H1 (cell line): ENCODE measurements around the gene TEX14. TPM values are rescaled to one million over a fixed set of nuclear protein-coding genes. Genes with fewer than 3 reads are reported as not detected.

Source experiments
- CTCF ChIA-PET: fragments of 300-600 bp; sonication (Branson Sonifier 250); formaldehyde crosslinking; loops from one replicate; lab custom pipeline; 2021; ENCODE audit not compliant: partially characterized antibody; lab: Charles Lee
- POLR2A ChIA-PET: fragments of 300-600 bp; sonication (Branson Sonifier 250); formaldehyde crosslinking; loops from one replicate; lab custom pipeline; 2021; ENCODE audit warnings: inconsistent platforms; ENCODE audit not compliant: partially characterized antibody; lab: Charles Lee
- DNase-seq, 2 experiments: peaks; one replicate each; pipeline versions ENCODE4 v3.0.0 to v3.0.0-alpha.2; 2010 to 2022; ENCODE audit warnings: low spot score in 2 of 2, low read depth in 1 of 2, mixed read lengths in 1 of 2
- FAIRE-seq: peaks from 2 replicates; lab custom pipeline; 2011; peaks lifted over from hg19 to GRCh38; lab: Jason Lieb, UNC
- H2AFZ ChIP-seq: 2 replicates; pipeline ENCODE4 v1.8.1; 2012; ENCODE audit warnings: low read length, inconsistent platforms
- H2AK5ac ChIP-seq: 2 replicates; pipeline ENCODE4 v1.6.1; 2013; ENCODE audit warnings: low read depth, low read length
- H2BK120ac ChIP-seq: replicated peaks from 2 replicates; pipeline ENCODE3; 2013; ENCODE audit warnings: low read depth, low read length, inconsistent platforms
- H2BK12ac ChIP-seq: 2 replicates; pipeline ENCODE4 v1.6.1; 2013; ENCODE audit warnings: low read depth, low read length
- H2BK15ac ChIP-seq: 2 replicates; pipeline ENCODE4 v1.6.1; 2013; ENCODE audit warnings: low read length
- H2BK20ac ChIP-seq: 2 replicates; pipeline ENCODE4 v1.6.1; 2013; ENCODE audit warnings: low read length
- H2BK5ac ChIP-seq: 2 replicates; pipeline ENCODE4 v1.6.1; 2013; ENCODE audit warnings: low read depth, low read length
- H3K14ac ChIP-seq: 2 replicates; pipeline ENCODE4 v1.6.1; 2013; ENCODE audit warnings: inconsistent platforms; ENCODE audit not compliant: insufficient read length
- H3K18ac ChIP-seq: 2 replicates; pipeline ENCODE4 v1.6.1; 2013; ENCODE audit warnings: low read length; ENCODE audit errors: extremely low read depth
- H3K23ac ChIP-seq: 2 replicates; pipeline ENCODE4 v1.6.1; 2013; ENCODE audit warnings: inconsistent platforms; ENCODE audit not compliant: insufficient read length
- H3K23me2 ChIP-seq: 2 replicates; pipeline ENCODE4 v1.6.1; 2013; ENCODE audit warnings: low read depth, low read length
- H3K27ac ChIP-seq: 2 replicates; pipeline ENCODE4 v1.6.1; 2011; ENCODE audit warnings: low read depth, low read length, inconsistent platforms
- H3K27me3 ChIP-seq, 4 experiments: replicated peaks in 1 of 4; 1 replicate in 1 of 4; 2 replicates in 3 of 4; pipeline versions ENCODE4 v1.6.1 to v1.8.1; 2011 to 2013; ENCODE audit warnings: low read length in 3 of 4, mild to moderate bottlenecking in 3 of 4, inconsistent platforms in 2 of 4, mixed read lengths in 2 of 4, moderate library complexity in 1 of 4; ENCODE audit not compliant: control insufficient read depth in 3 of 4, insufficient read depth in 3 of 4; ENCODE audit errors: extremely low read depth in 1 of 4
- H3K36me3 ChIP-seq, 4 experiments: 2 replicates each; pipeline versions ENCODE4 v1.6.1 to v1.8.1; 2011 to 2013; ENCODE audit warnings: mild to moderate bottlenecking in 4 of 4, low read length in 3 of 4, moderate library complexity in 2 of 4, control low read depth in 1 of 4, inconsistent platforms in 1 of 4; ENCODE audit not compliant: insufficient read depth in 4 of 4, control insufficient read depth in 2 of 4
- H3K4ac ChIP-seq: replicated peaks from 2 replicates; pipeline ENCODE3; 2013; ENCODE audit warnings: low read length, low read depth, mixed read lengths, inconsistent platforms; ENCODE audit not compliant: insufficient read length
- H3K4me1 ChIP-seq, 4 experiments: replicated peaks in 1 of 4; 1 replicate in 1 of 4; 2 replicates in 3 of 4; pipeline versions ENCODE4 v1.6.1 to v1.8.1; 2011 to 2013; ENCODE audit warnings: low read length in 3 of 4, inconsistent platforms in 2 of 4, mixed read lengths in 1 of 4; ENCODE audit not compliant: insufficient read depth in 4 of 4, control insufficient read depth in 3 of 4
- H3K4me2 ChIP-seq, 2 experiments: 2 replicates each; pipeline versions ENCODE4 v1.6.1 to v1.8.1; 2011 to 2013; ENCODE audit warnings: low read depth in 2 of 2, low read length in 2 of 2, control low read depth in 1 of 2, inconsistent platforms in 1 of 2, mild to moderate bottlenecking in 1 of 2; ENCODE audit not compliant: insufficient read depth in 1 of 2
- H3K4me3 ChIP-seq, 4 experiments: fragments of 200-600, 300-600 bp in 1 of 4; sonication (generic), shearing (Covaris generic), sonication (Bioruptor Twin) in 1 of 4; 2 replicates each; pipeline versions ENCODE4 v1.5.1 to v1.8.1; 2011 to 2016; ENCODE audit warnings: low read length in 4 of 4, low read depth in 3 of 4, control low read depth in 2 of 4, inconsistent platforms in 2 of 4, mild to moderate bottlenecking in 2 of 4, mixed read lengths in 1 of 4, moderate library complexity in 1 of 4; ENCODE audit not compliant: insufficient read depth in 2 of 4; ENCODE audit errors: extremely low read depth in 1 of 4
- H3K56ac ChIP-seq: replicated peaks from 2 replicates; pipeline ENCODE3; 2013; ENCODE audit warnings: low read depth, mild to moderate bottlenecking, mixed read lengths, low read length, inconsistent platforms; ENCODE audit not compliant: insufficient read length
- H3K79me1 ChIP-seq: 2 replicates; pipeline ENCODE4 v1.6.1; 2013; ENCODE audit warnings: low read depth, low read length, control low read depth
- H3K79me2 ChIP-seq, 2 experiments: 2 replicates each; pipeline versions ENCODE4 v1.6.1 to v1.8.1; 2012 to 2013; ENCODE audit warnings: low read length in 2 of 2, mild to moderate bottlenecking in 2 of 2, inconsistent platforms in 1 of 2; ENCODE audit not compliant: insufficient read depth in 2 of 2, control insufficient read depth in 1 of 2
- H3K9ac ChIP-seq, 4 experiments: replicated peaks in 1 of 4; 1 replicate in 1 of 4; 2 replicates in 3 of 4; pipeline versions ENCODE4 v1.6.1 to v1.8.1; 2011 to 2013; ENCODE audit warnings: low read depth in 3 of 4, low read length in 3 of 4, control low read depth in 2 of 4, mild to moderate bottlenecking in 2 of 4, moderate library complexity in 2 of 4, inconsistent platforms in 1 of 4; ENCODE audit errors: extremely low read depth in 1 of 4
- H3K9me3 ChIP-seq, 2 experiments: 2 replicates each; pipeline versions ENCODE4 v1.6.1 to v1.8.1; 2012 to 2013; ENCODE audit warnings: mild to moderate bottlenecking in 2 of 2, moderate library complexity in 2 of 2, control low read depth in 1 of 2, inconsistent platforms in 1 of 2, low read depth in 1 of 2, low read length in 1 of 2, mixed read lengths in 1 of 2; ENCODE audit not compliant: insufficient read depth in 2 of 2
- H4K20me1 ChIP-seq, 2 experiments: replicated peaks in 1 of 2; 2 replicates each; pipeline versions ENCODE3 to v1.8.1; 2011 to 2013; ENCODE audit warnings: inconsistent platforms in 2 of 2, low read length in 2 of 2, mild to moderate bottlenecking in 1 of 2; ENCODE audit not compliant: insufficient read depth in 2 of 2, control insufficient read depth in 1 of 2
- H4K5ac ChIP-seq: 2 replicates; pipeline ENCODE4 v1.6.1; 2013; ENCODE audit warnings: low read length, low read depth, mixed read lengths, inconsistent platforms; ENCODE audit not compliant: insufficient read length
- H4K8ac ChIP-seq: 2 replicates; pipeline ENCODE4 v1.8.0; 2013; ENCODE audit warnings: mild to moderate bottlenecking, moderate library complexity, low read length, inconsistent platforms; ENCODE audit not compliant: insufficient read depth; ENCODE audit errors: extremely low read depth
- H4K91ac ChIP-seq: replicated peaks from 2 replicates; pipeline ENCODE3; 2013; ENCODE audit warnings: low read length, mixed read lengths, inconsistent platforms; ENCODE audit not compliant: insufficient read length
- ASH2L ChIP-seq: fragments of 200-600, 300-600 bp; sonication (generic); IDR thresholded peaks from one replicate; pipeline ENCODE4 v1.7.1; 2017; ENCODE audit warnings: low read length
- BCL11A ChIP-seq, 2 experiments: IDR thresholded peaks; one replicate each; pipeline ENCODE4 v1.6.1; 2011; ENCODE audit warnings: low read depth in 2 of 2, low read length in 2 of 2, mild to moderate bottlenecking in 2 of 2
- CBX8 ChIP-seq: fragments of 300-800, 300-1000 bp; sonication (generic); IDR thresholded peaks from 2 replicates; pipeline ENCODE4 v1.7.1; 2016; ENCODE audit warnings: low read depth, low read length, borderline replicate concordance
- CHD1 ChIP-seq: IDR thresholded peaks from 2 replicates; pipeline ENCODE4 v1.6.1; 2012; ENCODE audit warnings: low read depth, low read length, improper control_type of control experiment
- CHD2 ChIP-seq: IDR thresholded peaks from 2 replicates; pipeline ENCODE4 v1.6.1; 2012; ENCODE audit warnings: low read length, improper control_type of control experiment
- CREB1 ChIP-seq: IDR thresholded peaks from 2 replicates; pipeline ENCODE4 v1.6.1; 2012; ENCODE audit warnings: inconsistent platforms
- EGR1 ChIP-seq: IDR thresholded peaks from 2 replicates; pipeline ENCODE4 v1.6.1; 2011; ENCODE audit warnings: low read depth, low read length, borderline replicate concordance
- GTF2F1 ChIP-seq: IDR thresholded peaks from 2 replicates; pipeline ENCODE4 v1.6.1; 2012; ENCODE audit warnings: low read depth, low read length, improper control_type of control experiment, borderline replicate concordance
- JUND ChIP-seq: IDR thresholded peaks from 2 replicates; pipeline ENCODE4 v1.6.1; 2011; ENCODE audit warnings: mild to moderate bottlenecking, improper control_type of control experiment, low read length
- RNF2 ChIP-seq: fragments of 200-900, 300-1000 bp; sonication (generic); IDR thresholded peaks from 2 replicates; pipeline ENCODE4 v1.7.1; 2016; ENCODE audit warnings: borderline replicate concordance, low read depth, mild to moderate bottlenecking, antibody characterized with exemption, low read length; ENCODE audit not compliant: poor library complexity, severe bottlenecking; ENCODE audit errors: missing control alignments
- SAP30 ChIP-seq: fragments of 300-600 bp; sonication (generic); IDR thresholded peaks from 2 replicates; pipeline ENCODE4 v1.7.1; 2012; ENCODE audit warnings: low read length, moderate library complexity, mild to moderate bottlenecking, inconsistent platforms; ENCODE audit not compliant: insufficient read depth, insufficient replicate concordance
- SP1 ChIP-seq: IDR thresholded peaks from 2 replicates; pipeline ENCODE4 v1.6.1; 2011; ENCODE audit warnings: low read depth, low read length
- TEAD4 ChIP-seq: IDR thresholded peaks from 2 replicates; pipeline ENCODE4 v1.6.1; 2012; ENCODE audit warnings: low read depth, low read length, inconsistent platforms, mixed read lengths
- WGBS, 2 experiments: shearing (Covaris generic) in 1 of 2; methylation state at CpG; one replicate each; pipeline versions ENCODE4 v1.1.6 to v1.1.7; 2013 to 2015; ENCODE audit warnings: low lambda C conversion rate in 2 of 2, mixed read lengths in 2 of 2, inconsistent platforms in 1 of 2, low coverage in 1 of 2, missing lambda C conversion rate in 1 of 2; ENCODE audit not compliant: insufficient replicate concordance in 2 of 2, insufficient coverage in 1 of 2, insufficient read length in 1 of 2; ENCODE audit errors: extremely low coverage in 1 of 2, missing lambda C conversion rate in 1 of 2; 5-methylcytosine and 5-hydroxymethylcytosine counted together
- polyA plus RNA-seq, 7 experiments: library from polyadenylated mRNA; depleted of rRNA in 3 of 7; stranded (reverse) in 5 of 7; unstranded in 2 of 7; fragments of >200 nt in 5 of 7; fragments of 200-250 nt in 2 of 7; gene quantifications; 1 replicate in 5 of 7; 2 replicates in 1 of 7; 4 replicates in 1 of 7; pipeline versions ENCODE4 v1.2.1 to v1.2.3, GENCODE V29; 2011 to 2013; ENCODE audit warnings: missing spikeins in 2 of 7, mixed read lengths in 2 of 7
- total RNA-seq: library from RNA; stranded (reverse); fragmentation: NEBNext Ultra II Directional; extraction: Animal tissue kit (Norgen Biotek cat#: 25700); gene quantifications from 2 replicates; pipeline ENCODE4 v1.2.1, GENCODE V29; 2021

TEX14 gene
- total and polyA plus RNA-seq, 2 of the 8 experiments (the other 6 are each of a cell fraction or from before 2014, with no cell fraction given): 0.83 to 2.5 TPM

- Histone ChIP-seq H3K18ac (no peak overlapping the region), H2BK20ac (no peak overlapping the region), H3K4me3 (no peak overlapping the region), H2BK12ac (no peak overlapping the region), H3K79me1 (no peaks in the 10 kb centered on the region), H3K27me3 (no peaks in the 10 kb centered on the region), H3K23me2 (no peaks in the 10 kb centered on the region), H3K14ac (no peak overlapping the region), H2AFZ (no peak overlapping the region), H3K56ac (no peak overlapping the region), H2BK120ac (no peak overlapping the region), H4K8ac (no peak overlapping the region), H4K91ac (no peak overlapping the region), H2BK5ac (no peak overlapping the region), H3K4ac (no peak overlapping the region), H4K20me1 (no peaks in the 10 kb centered on the region), H3K36me3 (no peaks in the 10 kb centered on the region), H2AK5ac (no peak overlapping the region), H3K9me3 (no peaks in the 10 kb centered on the region), H3K23ac (no peak overlapping the region), H3K9ac (no peak overlapping the region), H3K4me1 (peaks cover 0 to 2% (median 0%) of the 10 kb centered on the region in 4 experiments; a peak in 1 of 7 replicates), H3K27ac (no peak overlapping the region), H3K79me2 (no peaks in the 10 kb centered on the region), H3K4me2 (no peak overlapping the region), H2BK15ac (no peak overlapping the region), H4K5ac (no peak overlapping the region)
- DNase-seq (no peak), FAIRE-seq (no peak)
- ChIA-PET CTCF (interaction anchor here (0.6 to 2.4 kb wide), 6 partner anchors 10 to 77 kb away, joined by 3 to 6 read pairs (median 3); no protein-coding TSS in a partner anchor), POLR2A (interaction anchor here (1.4 to 9.0 kb wide), 2 partner anchors 14 to 15 kb away, joined by 3 to 73 read pairs; no protein-coding TSS in a partner anchor)
- 81% methylated on average over 5 of the region's 5 CpGs; no CpG with 5 or more reads in 1 of the 2 experiments for WGBS, 2 experiments
- no peak for TF ChIP-seq BCL11A (IDR thresholded peaks at IDR 0.05; ENCODE audit: low read depth in 2 of 2, low read length in 2 of 2)
- TF ChIP-seq RNF2: no peak
- no peak for TF ChIP-seq EGR1
- TF ChIP-seq CHD1: no peak
- no peak for TF ChIP-seq CHD2
- TF ChIP-seq SAP30: no peak
- no peak for TF ChIP-seq GTF2F1
- no peak for TF ChIP-seq ASH2L
- TF ChIP-seq CBX8: no peak
- TF ChIP-seq TEAD4: no peak
- no peak for TF ChIP-seq CREB1
- TF ChIP-seq JUND: no peak
- no peak for TF ChIP-seq SP1
Observed at GRCh38 chr17:58615768-58616659, 75.8 kb downstream of the TEX14 start.
